ENCODE data around the gene ARMH3. TPM values are rescaled to one million over a fixed set of nuclear protein-coding genes. Genes with fewer than 3 reads are reported as not detected.
A peak's percentile ranks its signal among the peaks of the same experiment; 100 is the strongest.

The ARMH3 gene
- total RNA-seq, 1 experiment from 2014 or later = 17.1 TPM

GRCh38 chr10:101840741-101841453, 215.1 kb downstream of the ARMH3 start (continued):
- TF ChIP-seq FOXP4 (CRISPR knock-in tag; IDR thresholded peaks at IDR 0.05) (peak; percentile 91), NFE2L1 (CRISPR knock-in tag; IDR thresholded peaks at IDR 0.05) (peak; percentile 31; the same call in 1 of the 2 replicates), ZNF121 (CRISPR knock-in tag; IDR thresholded peaks at IDR 0.05) (no peak), ZNF232 (CRISPR knock-in tag; IDR thresholded peaks at IDR 0.05) (no peak), TEAD1 (CRISPR knock-in tag; IDR thresholded peaks at IDR 0.05) (peak; percentile 78; the same call in 1 of the 2 replicates), AR (CRISPR knock-in tag; IDR thresholded peaks at IDR 0.05) (no peak), ZNF138 (CRISPR knock-in tag; conservative IDR thresholded peaks at IDR 0.05) (no peak), TCF7 (CRISPR knock-in tag; IDR thresholded peaks at IDR 0.05; ENCODE audit: low read depth) (no peak), RELA (CRISPR knock-in tag; IDR thresholded peaks at IDR 0.05; ENCODE audit: borderline replicate concordance) (peak; percentile 82), IRF2 (CRISPR knock-in tag; IDR thresholded peaks at IDR 0.05; ENCODE audit: borderline replicate concordance, low read depth) (no peak), ZBTB21 (CRISPR knock-in tag; IDR thresholded peaks at IDR 0.05; ENCODE audit: borderline replicate concordance) (0 out of 2 replicates have a peak, but pooled peaks have one; percentile 49), TP53 (CRISPR knock-in tag; IDR thresholded peaks at IDR 0.05) (0 out of 2 replicates have a peak, but pooled peaks have one; percentile 36), ZNF396 (CRISPR knock-in tag; IDR thresholded peaks at IDR 0.05; ENCODE audit: borderline replicate concordance) (no peak), KAT7 (CRISPR knock-in tag; IDR thresholded peaks at IDR 0.05; ENCODE audit: borderline replicate concordance) (0 out of 2 replicates have a peak, but pooled peaks have one; percentile 74), EMX1 (CRISPR knock-in tag; IDR thresholded peaks at IDR 0.05) (no peak), ETV6 (CRISPR knock-in tag; IDR thresholded peaks at IDR 0.05) (peak; percentile 86), ARID4B (CRISPR knock-in tag; IDR thresholded peaks at IDR 0.05; ENCODE audit: borderline replicate concordance) (peak; percentile 90; the same call in 1 of the 2 replicates), STAT6 (CRISPR knock-in tag; conservative IDR thresholded peaks at IDR 0.05; ENCODE audit: low read depth) (no peak), PRDM15 (CRISPR knock-in tag; IDR thresholded peaks at IDR 0.05) (peak; percentile 21; the same call in 1 of the 2 replicates), SMAD3 (CRISPR knock-in tag; IDR thresholded peaks at IDR 0.05; ENCODE audit: borderline replicate concordance) (peak; percentile 58; the same call in 1 of the 2 replicates), HMGXB4 (CRISPR knock-in tag; IDR thresholded peaks at IDR 0.05) (peak; percentile 63; the same call in 1 of the 2 replicates)
